Smooth muscle cell (in vitro differentiated cells): ENCODE measurements around the gene FRYL. TPM values are rescaled to one million over a fixed set of nuclear protein-coding genes. Genes with fewer than 3 reads are reported as not detected.

Experiments used
- DNase-seq: peaks from one replicate; lab custom pipeline; 2025; ENCODE audit not compliant: unreplicated experiment; lab: John Stamatoyannopoulos, UW
- H2AFZ ChIP-seq: fragments of 200-600 bp; sonication (generic); 2 replicates; pipeline ENCODE4 v1.6.0; 2016; ENCODE audit warnings: antibody characterized with exemption, low read depth, mild to moderate bottlenecking
- H3F3A ChIP-seq: fragments of 200-600 bp; sonication (generic); 2 replicates; pipeline ENCODE4 v1.6.0; 2017; ENCODE audit warnings: antibody characterized with exemption, low read depth
- H3K27ac ChIP-seq: fragments of 200-600 bp; sonication (generic); 2 replicates; pipeline ENCODE4 v1.5.1; 2016; ENCODE audit warnings: low read depth, mild to moderate bottlenecking
- H3K27me3 ChIP-seq: fragments of 200-600 bp; sonication (generic); 2 replicates; pipeline ENCODE4 v1.6.1; 2016; ENCODE audit warnings: low read depth, mild to moderate bottlenecking
- H3K36me3 ChIP-seq: fragments of 200-600 bp; sonication (generic); 2 replicates; pipeline ENCODE4 v1.5.1; 2016; ENCODE audit warnings: low read depth
- H3K4me1 ChIP-seq: fragments of 200-600 bp; sonication (generic); 2 replicates; pipeline ENCODE4 v1.5.1; 2016; ENCODE audit warnings: low read depth
- H3K4me2 ChIP-seq: fragments of 200-600 bp; sonication (generic); 2 replicates; pipeline ENCODE4 v1.6.0; 2016; ENCODE audit warnings: mild to moderate bottlenecking
- H3K4me3 ChIP-seq: fragments of 200-600 bp; sonication (generic); 2 replicates; pipeline ENCODE4 v1.5.1; 2016; ENCODE audit warnings: mild to moderate bottlenecking
- H3K79me2 ChIP-seq: fragments of 200-600 bp; sonication (generic); 2 replicates; pipeline ENCODE4 v1.6.0; 2016; ENCODE audit warnings: low read depth, mild to moderate bottlenecking
- H3K9ac ChIP-seq: fragments of 200-600 bp; sonication (generic); 2 replicates; pipeline ENCODE4 v1.6.0; 2016; ENCODE audit warnings: low read depth
- H3K9me3 ChIP-seq: fragments of 200-600 bp; sonication (generic); replicated peaks from 2 replicates; pipeline ENCODE4 v1.5.1; 2016; ENCODE audit warnings: low read depth
- H4K20me1 ChIP-seq: fragments of 200-600 bp; sonication (generic); 2 replicates; pipeline ENCODE4 v1.6.0; 2016; ENCODE audit warnings: low read depth
- CTCF ChIP-seq: fragments of 200-600 bp; sonication (generic); IDR thresholded peaks from 2 replicates; pipeline ENCODE4 v1.5.1; 2017; ENCODE audit warnings: borderline replicate concordance, mild to moderate bottlenecking, antibody characterized with exemption; ENCODE audit not compliant: insufficient read depth, poor library complexity, severe bottlenecking
- WGBS: methylation state at CpG from one replicate; pipeline ENCODE4 v1.1.7; 2016; ENCODE audit warnings: low lambda C conversion rate; 5-methylcytosine and 5-hydroxymethylcytosine counted together
- polyA plus RNA-seq: library from polyadenylated mRNA; unstranded; fragments of >200 nt; fragmentation: Nextera tagmentation; extraction: Ambion mirVana; gene quantifications from 2 replicates; pipeline ENCODE4 v1.2.1, GENCODE V29; 2016
- total RNA-seq: library from RNA; depleted of rRNA; stranded (reverse); fragments of >200 nt; gene quantifications from 2 replicates; pipeline ENCODE4 v1.2.3, GENCODE V29; 2014

The FRYL gene
- total and polyA plus RNA-seq, 2 experiments from 2014 or later: 14.9 to 56.6 TPM

- Histone ChIP-seq H3K4me3 (no peak overlapping the region), H3K27me3 (no peaks in the 10 kb centered on the region), H3F3A (no peaks in the 10 kb centered on the region), H2AFZ (no peak overlapping the region), H3K4me1 (no peaks in the 10 kb centered on the region), H3K9ac (no peak overlapping the region), H3K27ac (no peak overlapping the region), H3K9me3 (no peaks in the 10 kb centered on the region), H3K4me2 (no peak overlapping the region), H3K36me3 (peaks cover 30% of the 10 kb centered on the region), H3K79me2 (no peaks in the 10 kb centered on the region), H4K20me1 (no peaks in the 10 kb centered on the region)
- TF ChIP-seq CTCF: no peak
- WGBS: 97% methylated on average over 3 of the region's 3 CpGs
- no peak for DNase-seq
These were observed 221.3 kb downstream of the FRYL start for GRCh38 chr4:48558819-48559218.

DNA sequence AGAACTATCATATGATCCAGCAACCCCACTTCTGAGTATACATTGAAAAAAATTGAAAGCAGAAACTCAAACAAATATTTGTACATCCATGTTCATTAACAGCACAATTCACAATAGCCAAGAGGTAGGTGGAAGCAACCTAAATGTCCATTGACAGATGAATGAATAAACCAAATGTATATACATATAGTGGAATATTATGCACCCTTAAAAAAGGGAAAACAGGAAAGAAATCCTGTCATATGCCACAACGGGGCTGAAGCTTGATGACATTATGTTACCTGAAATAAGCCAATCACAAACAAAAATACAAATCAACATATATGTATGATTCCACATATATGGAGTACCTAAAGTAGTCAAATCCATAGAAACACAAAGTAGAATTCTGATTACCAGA lies 222.1 kb downstream of the FRYL start:
- no peak for TF ChIP-seq CTCF
- peaks cover 34% of the 10 kb centered on the region for H3K36me3 ChIP-seq
- H3F3A ChIP-seq: no peaks in the 10 kb centered on the region
- H3K27me3 ChIP-seq: no peaks in the 10 kb centered on the region
- no peaks in the 10 kb centered on the region for H3K79me2 ChIP-seq
- no peak overlapping the region for H3K9ac ChIP-seq
- WGBS: 95% methylated on average over 1 of the region's 1 CpG
- no peaks in the 10 kb centered on the region for H4K20me1 ChIP-seq
- H2AFZ ChIP-seq: no peak overlapping the region
- no peak overlapping the region for H3K4me3 ChIP-seq
- H3K4me1 ChIP-seq: no peaks in the 10 kb centered on the region
- DNase-seq: no peak
- no peak overlapping the region for H3K27ac ChIP-seq
- no peak overlapping the region for H3K4me2 ChIP-seq
- no peaks in the 10 kb centered on the region for H3K9me3 ChIP-seq

- no peak for DNase-seq
- Histone ChIP-seq H3K4me2 (no peak overlapping the region), H3K79me2 (no peaks in the 10 kb centered on the region), H3K36me3 (peaks cover 31% of the 10 kb centered on the region), H3K4me1 (no peaks in the 10 kb centered on the region), H3K9me3 (no peaks in the 10 kb centered on the region), H3K9ac (no peak overlapping the region), H3K27ac (no peak overlapping the region), H3F3A (no peaks in the 10 kb centered on the region), H2AFZ (no peak overlapping the region), H4K20me1 (no peaks in the 10 kb centered on the region), H3K27me3 (no peaks in the 10 kb centered on the region), H3K4me3 (no peak overlapping the region)
- 96% methylated on average over 8 of the region's 8 CpGs for WGBS
- TF ChIP-seq CTCF: no peak
These were observed 222.6 kb downstream of the FRYL start for GRCh38 chr4:48557478-48557877.

GRCh38 chr4:48556268-48556667 lies 223.8 kb downstream of the FRYL start:
- no peaks in the 10 kb centered on the region for H3K9me3 ChIP-seq
- no peaks in the 10 kb centered on the region for H3F3A ChIP-seq
- WGBS: 93% methylated on average over 2 of the region's 2 CpGs
- no peak overlapping the region for H3K4me2 ChIP-seq
- H3K79me2 ChIP-seq: no peaks in the 10 kb centered on the region
- H3K27me3 ChIP-seq: no peaks in the 10 kb centered on the region
- DNase-seq: no peak
- no peak overlapping the region for H2AFZ ChIP-seq
- H3K9ac ChIP-seq: no peak overlapping the region
- TF ChIP-seq CTCF: no peak
- H3K4me1 ChIP-seq: no peaks in the 10 kb centered on the region
- no peak overlapping the region for H3K27ac ChIP-seq
- no peaks in the 10 kb centered on the region for H4K20me1 ChIP-seq
- H3K36me3 ChIP-seq: peaks cover 35% of the 10 kb centered on the region
- no peak overlapping the region for H3K4me3 ChIP-seq
